Uterus (tissue), 4 donors: ENCODE results near the gene FASN. TPM values are rescaled to one million over a fixed set of nuclear protein-coding genes. Genes with fewer than 3 reads are reported as not detected.

Source experiments
- DNase-seq, 2 donors: peaks; one replicate each; pipeline ENCODE4 v3.0.0-alpha.2; 2019 to 2020
- H3K27ac ChIP-seq, 2 donors: fragments of 200-600 bp; sonication (generic); 1 replicate in 1 of 2; 2 replicates in 1 of 2; pipeline ENCODE4 v1.5.1; 2016 to 2018
- H3K27me3 ChIP-seq, 2 donors: fragments of 200-600 bp; sonication (generic); one replicate each; pipeline ENCODE4 v1.5.1; 2018 to 2019; ENCODE audit warnings: control low read depth in 1 of 2
- H3K36me3 ChIP-seq, 2 donors: fragments of 200-600 bp; sonication (generic); one replicate each; pipeline ENCODE4 v1.5.1; 2019; ENCODE audit warnings: control low read depth in 1 of 2
- H3K4me1 ChIP-seq, 2 donors: fragments of 200-600 bp; sonication (generic); one replicate each; pipeline ENCODE4 v1.5.1; 2018 to 2019; ENCODE audit warnings: control low read depth in 1 of 2
- H3K4me3 ChIP-seq, 2 donors: fragments of 200-600 bp; sonication (generic); 1 replicate in 1 of 2; 2 replicates in 1 of 2; pipeline ENCODE4 v1.5.1; 2018 to 2019; ENCODE audit warnings: mild to moderate bottlenecking in 1 of 2
- H3K9me3 ChIP-seq, 2 donors: fragments of 200-600 bp; sonication (generic); one replicate each; pipeline ENCODE4 v1.5.1; 2019; ENCODE audit warnings: control low read depth in 1 of 2
- CTCF ChIP-seq, 4 experiments: fragments of 200-600 bp in 2 of 4; fragments of 450-650 bp in 2 of 4; sonication (generic) in 2 of 4; IDR thresholded peaks; one replicate each; pipeline ENCODE4 v1.5.1; 2016 to 2019; ENCODE audit warnings: antibody characterized with exemption in 4 of 4, mild to moderate bottlenecking in 2 of 4, moderate library complexity in 1 of 4
- POLR2A ChIP-seq, 2 donors: fragments of 450-650 bp; IDR thresholded peaks; one replicate each; pipeline ENCODE4 v1.6.1; 2016; ENCODE audit warnings: antibody characterized with exemption in 2 of 2, mild to moderate bottlenecking in 1 of 2, moderate library complexity in 1 of 2
- intact Hi-C: fragments of 100-400 bp; cut with DNase I; formaldehyde crosslinking; loops from one replicate; pipeline ENCODE4 v1.15.1; 2023; ENCODE audit warnings: low total_unique reads
- total RNA-seq, 4 donors: library from RNA; depleted of rRNA in 3 of 4; stranded (reverse); fragments of >200 nt in 3 of 4; gene quantifications; one replicate each; pipeline versions ENCODE4 v1.1.0 to v1.2.4, GENCODE V29; 2014 to 2023
- donor health status: DM: yes; HTN: yes; CAD: no.

FASN gene
- total RNA-seq, 4 donors from 2014 or later: 5.3 to 59.4 (median 23.4) TPM

- no peak for DNase-seq
Observed at GRCh38 chr17:82117139-82118090, 19.4 kb upstream of the FASN start.

DNA sequence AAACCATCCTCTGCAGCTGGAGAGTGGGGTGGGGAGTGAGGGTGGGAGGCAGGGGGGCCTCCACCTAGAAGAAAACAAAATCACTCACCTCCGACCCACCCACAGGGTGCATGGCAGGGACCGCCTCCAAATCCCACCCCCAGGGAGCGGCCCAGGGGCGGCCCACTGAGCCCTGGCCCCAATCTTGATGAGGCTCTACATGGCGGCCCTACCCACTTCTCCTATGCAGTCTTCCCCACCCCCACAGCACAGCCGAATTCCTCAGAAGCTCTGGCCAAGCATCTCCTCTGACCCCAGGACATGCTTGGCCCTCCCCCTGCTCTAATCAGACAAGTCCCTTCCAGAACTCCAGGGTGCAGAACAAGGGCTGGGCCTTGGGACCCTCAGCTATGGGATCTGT lies 18.2 kb upstream of the FASN start:
- intact Hi-C loops: no loop called here

More at GRCh38 chr17:82117139-82118090, 19.4 kb upstream of the FASN start:
- Histone ChIP-seq H3K9me3 (no peaks in the 10 kb centered on the region), H3K27ac (no peak overlapping the region), H3K27me3 (no peaks in the 10 kb centered on the region), H3K4me1 (no peaks in the 10 kb centered on the region), H3K4me3 (no peak overlapping the region), H3K36me3 (no peaks in the 10 kb centered on the region)
- TF ChIP-seq POLR2A (IDR thresholded peaks at IDR 0.05) (no peak), CTCF (IDR thresholded peaks at IDR 0.05) (no peak)
- intact Hi-C loops: no loop called here

GRCh38 chr17:82114872-82115271 lies 16.8 kb upstream of the FASN start:
- no peaks in the 10 kb centered on the region for H3K9me3 ChIP-seq
- H3K27me3 ChIP-seq: no peaks in the 10 kb centered on the region
- H3K4me3 ChIP-seq: no peak overlapping the region
- DNase-seq: no peak
- intact Hi-C loops: no loop called here
- H3K36me3 ChIP-seq: no peaks in the 10 kb centered on the region
- H3K4me1 ChIP-seq: no peaks in the 10 kb centered on the region
- H3K27ac ChIP-seq: no peak overlapping the region
- no peak for TF ChIP-seq CTCF (IDR thresholded peaks at IDR 0.05)
- TF ChIP-seq POLR2A (IDR thresholded peaks at IDR 0.05): no peak

More for the DNA sequence above, 18.2 kb upstream of the FASN start:
- no peak overlapping the region for H3K4me3 ChIP-seq
- no peaks in the 10 kb centered on the region for H3K9me3 ChIP-seq
- TF ChIP-seq POLR2A (IDR thresholded peaks at IDR 0.05) (no peak), CTCF (IDR thresholded peaks at IDR 0.05) (no peak)
- no peaks in the 10 kb centered on the region for H3K27me3 ChIP-seq
- no peak for DNase-seq
- H3K4me1 ChIP-seq: no peaks in the 10 kb centered on the region
- no peak overlapping the region for H3K27ac ChIP-seq
- no peaks in the 10 kb centered on the region for H3K36me3 ChIP-seq

GRCh38 chr17:82114447-82114846 lies 16.4 kb upstream of the FASN start:
- Histone ChIP-seq H3K9me3 (no peaks in the 10 kb centered on the region), H3K4me3 (no peak overlapping the region), H3K4me1 (no peaks in the 10 kb centered on the region), H3K27me3 (no peaks in the 10 kb centered on the region), H3K27ac (no peak overlapping the region), H3K36me3 (no peaks in the 10 kb centered on the region)
- intact Hi-C loops: no loop called here
- TF ChIP-seq POLR2A (IDR thresholded peaks at IDR 0.05): no peak
- TF ChIP-seq CTCF (IDR thresholded peaks at IDR 0.05): no peak
- DNase-seq: no peak

- H3K4me1 ChIP-seq: no peaks in the 10 kb centered on the region
- H3K27ac ChIP-seq: no peak overlapping the region
- no peaks in the 10 kb centered on the region for H3K27me3 ChIP-seq
- no peak for TF ChIP-seq CTCF (IDR thresholded peaks at IDR 0.05)
- TF ChIP-seq POLR2A (IDR thresholded peaks at IDR 0.05): no peak
- intact Hi-C loops: no loop called here
- H3K4me3 ChIP-seq: no peak overlapping the region
- no peaks in the 10 kb centered on the region for H3K36me3 ChIP-seq
- no peak for DNase-seq
- no peaks in the 10 kb centered on the region for H3K9me3 ChIP-seq
Observed at GRCh38 chr17:82113941-82114340, 15.9 kb upstream of the FASN start.
